ENCODE results near the gene IFITM10.

IFITM10 gene

DNA sequence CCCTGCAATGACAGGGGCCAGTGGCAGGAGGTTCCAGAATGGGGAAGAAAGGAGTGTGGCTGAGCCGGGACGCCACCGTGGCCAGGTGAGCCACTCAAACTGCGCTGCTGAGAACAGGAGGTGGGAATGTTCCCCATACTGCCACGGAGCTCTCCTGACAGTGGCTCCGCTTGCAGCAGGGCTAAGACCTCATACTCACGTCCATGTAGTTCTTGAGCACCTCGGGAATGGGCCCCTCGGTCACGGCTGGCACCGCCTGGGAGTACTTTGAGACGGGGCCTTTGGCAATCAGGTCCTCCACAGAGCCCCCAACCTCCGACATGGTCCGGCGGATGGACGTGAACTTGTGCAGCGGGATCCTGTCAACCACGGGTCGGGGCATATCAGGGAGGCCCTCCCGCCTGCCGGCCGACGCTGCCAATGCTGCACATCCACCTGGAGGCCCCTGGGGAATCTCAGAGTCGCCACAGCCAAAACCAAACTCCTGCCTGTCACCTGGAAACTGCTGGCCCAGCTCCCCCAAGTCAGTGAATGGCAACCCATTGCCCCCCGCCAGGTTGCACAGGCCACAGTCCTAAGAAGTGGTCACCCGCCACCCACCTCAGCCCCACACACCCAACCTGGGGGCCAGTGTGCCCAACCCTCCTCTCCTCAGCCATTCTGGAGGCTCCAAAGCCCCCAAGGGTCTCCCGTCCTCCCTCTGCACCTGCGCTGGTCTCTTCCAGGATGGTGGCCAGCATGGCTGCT lies 10.9 kb upstream of the IFITM10 start:
- TF ChIP-seq, protein P1, sequence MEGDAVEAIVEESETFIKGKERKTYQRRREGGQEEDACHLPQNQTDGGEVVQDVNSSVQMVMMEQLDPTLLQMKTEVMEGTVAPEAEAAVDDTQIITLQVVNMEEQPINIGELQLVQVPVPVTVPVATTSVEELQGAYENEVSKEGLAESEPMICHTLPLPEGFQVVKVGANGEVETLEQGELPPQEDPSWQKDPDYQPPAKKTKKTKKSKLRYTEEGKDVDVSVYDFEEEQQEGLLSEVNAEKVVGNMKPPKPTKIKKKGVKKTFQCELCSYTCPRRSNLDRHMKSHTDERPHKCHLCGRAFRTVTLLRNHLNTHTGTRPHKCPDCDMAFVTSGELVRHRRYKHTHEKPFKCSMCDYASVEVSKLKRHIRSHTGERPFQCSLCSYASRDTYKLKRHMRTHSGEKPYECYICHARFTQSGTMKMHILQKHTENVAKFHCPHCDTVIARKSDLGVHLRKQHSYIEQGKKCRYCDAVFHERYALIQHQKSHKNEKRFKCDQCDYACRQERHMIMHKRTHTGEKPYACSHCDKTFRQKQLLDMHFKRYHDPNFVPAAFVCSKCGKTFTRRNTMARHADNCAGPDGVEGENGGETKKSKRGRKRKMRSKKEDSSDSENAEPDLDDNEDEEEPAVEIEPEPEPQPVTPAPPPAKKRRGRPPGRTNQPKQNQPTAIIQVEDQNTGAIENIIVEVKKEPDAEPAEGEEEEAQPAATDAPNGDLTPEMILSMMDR (IDR thresholded peaks at IDR 0.05), result no peak
- Mint-ChIP-seq H3K9me3 (no peaks in the 10 kb centered on the region), H3K4me3 (no peak overlapping the region), H3K36me3 (ENCODE audit: low read depth) (no peaks in the 10 kb centered on the region), H3K27ac (no peak overlapping the region), H3K27me3 (ENCODE audit: low read depth, poor library complexity) (no peaks in the 10 kb centered on the region), H3K4me1 (peaks cover 23% of the 10 kb centered on the region)
- DNase-seq, result no peak

DNA sequence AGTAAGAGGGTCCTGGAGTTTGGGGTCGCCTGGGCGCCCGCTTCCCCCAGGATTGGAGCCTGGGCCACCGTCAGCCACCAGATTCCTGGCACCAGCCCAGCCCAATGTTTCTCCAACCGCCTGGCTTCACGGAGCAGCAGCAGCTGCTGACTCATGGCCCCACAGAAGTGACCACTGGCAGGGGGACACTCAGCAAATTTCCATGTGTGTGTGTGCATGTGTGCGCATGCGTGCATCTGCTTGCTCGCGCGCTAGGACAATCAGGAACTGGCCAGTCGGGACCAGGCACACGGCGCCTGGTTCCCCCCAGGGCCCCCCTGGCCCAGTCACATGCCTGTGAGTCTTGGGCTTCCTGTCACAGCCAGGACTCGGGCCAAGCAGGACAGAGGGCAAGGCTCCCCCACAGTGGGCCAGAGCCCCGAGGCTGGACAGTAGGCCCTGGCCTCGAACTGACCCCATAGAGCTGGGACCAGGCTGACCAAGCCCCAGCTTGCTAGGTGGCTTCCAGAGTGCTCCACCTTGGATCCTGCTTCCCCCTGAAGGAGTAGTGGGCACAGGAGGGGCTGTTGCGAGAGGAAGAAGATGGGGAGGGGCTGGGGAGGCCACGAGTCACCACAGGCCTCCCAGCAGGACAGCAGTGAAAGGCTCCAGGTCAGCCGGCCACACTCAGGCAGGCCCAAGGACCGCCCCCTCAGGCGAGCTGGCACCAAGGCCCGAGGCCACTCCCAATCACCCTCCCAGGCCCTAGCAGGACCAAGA lies 10.1 kb upstream of the IFITM10 start:
- DNase-seq, result no peak
- TF ChIP-seq, protein P1 (IDR thresholded peaks at IDR 0.05), result no peak
- Mint-ChIP-seq H3K4me1 (peaks cover 30% of the 10 kb centered on the region), H3K4me3 (no peak overlapping the region), H3K27me3 (ENCODE audit: low read depth, poor library complexity) (no peaks in the 10 kb centered on the region), H3K27ac (no peak overlapping the region), H3K36me3 (ENCODE audit: low read depth) (no peaks in the 10 kb centered on the region), H3K9me3 (no peaks in the 10 kb centered on the region)

DNA sequence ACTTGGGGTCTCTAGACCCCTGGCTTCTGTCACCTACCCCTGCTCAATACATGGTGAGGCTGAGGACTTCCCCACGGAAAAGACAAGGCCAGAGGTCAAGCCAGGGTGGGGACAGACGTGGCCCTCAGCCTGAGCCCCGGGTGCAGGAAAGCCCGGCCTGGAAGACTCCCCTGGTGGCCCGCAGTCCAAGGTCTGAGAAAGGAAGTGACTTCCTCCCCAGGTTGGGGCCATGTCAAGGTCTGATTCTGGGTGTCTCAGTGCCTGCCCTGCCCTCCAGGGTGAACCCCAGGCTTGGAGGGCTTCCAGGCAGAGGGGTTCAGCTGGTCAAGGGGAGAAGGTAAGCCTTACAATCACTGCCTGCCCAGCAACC lies 9.4 kb upstream of the IFITM10 start:
- no peak overlapping the region for H3K4me3 Mint-ChIP-seq
- H3K27me3 Mint-ChIP-seq (ENCODE audit: low read depth, poor library complexity), result no peaks in the 10 kb centered on the region
- H3K27ac Mint-ChIP-seq, result no peak overlapping the region
- H3K9me3 Mint-ChIP-seq, result no peaks in the 10 kb centered on the region
- DNase-seq, result no peak
- TF ChIP-seq, protein P1 (IDR thresholded peaks at IDR 0.05), result no peak
- no peaks in the 10 kb centered on the region for H3K36me3 Mint-ChIP-seq (ENCODE audit: low read depth)
- H3K4me1 Mint-ChIP-seq, result peaks cover 32% of the 10 kb centered on the region

DNA sequence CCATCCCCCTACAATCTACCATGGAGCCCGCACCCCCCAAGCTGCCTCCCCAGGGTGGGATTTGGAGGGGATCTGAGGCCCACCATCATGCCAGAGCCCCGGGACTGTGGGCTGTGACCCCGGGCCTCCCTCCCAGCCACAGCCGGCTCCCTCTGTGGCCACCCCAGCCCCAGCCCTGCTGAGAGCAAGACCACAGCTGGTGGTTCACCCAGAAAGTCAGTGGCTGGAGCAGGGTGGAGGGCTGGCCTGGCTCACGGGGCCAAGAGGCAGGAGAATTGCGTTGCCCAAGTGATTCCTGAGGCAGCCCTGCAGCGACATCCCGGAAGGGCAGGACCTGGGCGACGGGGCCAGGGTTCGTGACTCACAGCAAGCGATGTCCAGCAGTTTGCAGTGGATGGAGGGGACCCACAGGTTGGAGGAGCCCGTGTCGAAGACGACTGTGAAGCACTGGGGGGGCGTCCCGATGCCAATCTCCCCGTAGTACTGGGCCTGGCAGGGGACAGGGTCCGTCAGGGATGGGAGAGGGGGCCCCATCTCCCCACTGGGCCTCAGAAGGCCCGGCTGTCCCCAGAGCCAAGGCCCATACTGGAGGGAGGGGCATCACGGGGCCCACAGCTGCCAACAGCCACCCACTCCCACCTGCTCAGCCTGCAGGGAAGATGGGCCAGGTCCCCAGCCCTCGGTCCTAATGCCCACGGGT lies 8.9 kb upstream of the IFITM10 start:
- Mint-ChIP-seq H3K27ac (no peak overlapping the region), H3K4me1 (peaks cover 30% of the 10 kb centered on the region), H3K36me3 (ENCODE audit: low read depth) (no peaks in the 10 kb centered on the region), H3K4me3 (no peak overlapping the region), H3K27me3 (ENCODE audit: low read depth, poor library complexity) (no peaks in the 10 kb centered on the region), H3K9me3 (no peaks in the 10 kb centered on the region)
- TF ChIP-seq, protein P1 (IDR thresholded peaks at IDR 0.05), result no peak
- DNase-seq, result no peak

DNA sequence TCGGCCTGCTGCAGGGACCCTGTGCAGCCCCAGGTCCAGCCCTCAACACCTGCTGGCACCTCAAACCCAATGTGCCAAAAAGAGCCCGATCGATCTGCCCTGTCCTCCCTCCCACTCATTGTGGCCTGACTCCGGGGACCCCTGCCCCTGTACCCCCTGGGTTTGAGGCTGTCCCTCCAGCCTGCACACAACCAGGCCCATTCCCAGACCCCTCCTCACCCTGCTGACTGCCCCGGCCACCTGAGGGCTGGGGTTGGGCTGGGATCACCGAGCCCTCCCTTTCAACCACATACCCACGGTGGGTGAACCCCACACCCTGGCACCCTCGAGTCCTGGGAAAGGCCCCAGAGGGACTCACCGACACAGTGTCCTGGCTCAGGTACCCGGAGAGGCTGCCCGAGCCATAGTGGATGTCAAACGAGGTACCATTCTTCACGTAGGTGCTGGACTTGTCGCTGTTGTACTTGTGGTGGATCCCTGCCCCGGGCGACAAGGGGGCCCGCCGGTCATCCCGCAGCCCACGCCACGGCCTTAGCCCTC lies 8.3 kb upstream of the IFITM10 start:
- Mint-ChIP-seq H3K4me1 (peaks cover 28% of the 10 kb centered on the region), H3K27me3 (ENCODE audit: low read depth, poor library complexity) (no peaks in the 10 kb centered on the region), H3K9me3 (no peaks in the 10 kb centered on the region), H3K4me3 (no peak overlapping the region), H3K36me3 (ENCODE audit: low read depth) (no peaks in the 10 kb centered on the region), H3K27ac (no peak overlapping the region)
- DNase-seq, result no peak
- TF ChIP-seq, protein P1 (IDR thresholded peaks at IDR 0.05), result no peak

Measured in nephron progenitor cell (in vitro differentiated cells).